T-helper 2 cell treated with Interferon-gamma antibody and Interleukin-4, amounts not matched to agents 5 μg/mL and 100 μg/mL, for 36 hours (primary cell): ENCODE data around the gene MYLK.
"Not testable (repeated sequence)": the region's sequence is repeated elsewhere in the genome, so short reads cannot be mapped to it uniquely, and the experiment has no call there.

Source experiments
- DNase-seq: peaks from one replicate; pipeline ENCODE4 v3.0.0; 2021; ENCODE audit warnings: low spot score
- H3K27ac Mint-ChIP-seq: one replicate; pipeline ENCODE4 v1.8.0; 2021; ENCODE audit warnings: mild to moderate bottlenecking, mixed read lengths
- H3K27me3 Mint-ChIP-seq: one replicate; pipeline ENCODE4 v1.8.0; 2021; ENCODE audit warnings: low read depth, mixed read lengths
- H3K36me3 Mint-ChIP-seq: one replicate; pipeline ENCODE4 v1.8.0; 2021; ENCODE audit warnings: low read depth, mixed read lengths
- H3K4me1 Mint-ChIP-seq: one replicate; pipeline ENCODE4 v1.8.0; 2021; ENCODE audit warnings: low read depth, mixed read lengths
- H3K4me3 Mint-ChIP-seq: one replicate; pipeline ENCODE4 v1.8.0; 2022; ENCODE audit warnings: mild to moderate bottlenecking, moderate library complexity, mixed read lengths
- H3K9me3 Mint-ChIP-seq: one replicate; pipeline ENCODE4 v1.8.0; 2021; ENCODE audit warnings: mixed read lengths

Gene MYLK

GRCh38 chr3:123613543-123613942, 270.6 kb downstream of the MYLK start:
- H3K36me3 Mint-ChIP-seq, result peaks cover 1% of the 10 kb centered on the region
- no peak overlapping the region for H3K27ac Mint-ChIP-seq
- H3K4me1 Mint-ChIP-seq, result peaks cover 9% of the 10 kb centered on the region
- H3K4me3 Mint-ChIP-seq, result no peak overlapping the region
- H3K9me3 Mint-ChIP-seq, result no peaks in the 10 kb centered on the region
- DNase-seq, result no peak
- H3K27me3 Mint-ChIP-seq, result no peaks in the 10 kb centered on the region

GRCh38 chr3:123611674-123612073, 272.5 kb downstream of the MYLK start:
- not testable (repeated sequence) for H3K9me3 Mint-ChIP-seq, H3K4me1 Mint-ChIP-seq, DNase-seq, H3K27ac Mint-ChIP-seq, H3K4me3 Mint-ChIP-seq, H3K27me3 Mint-ChIP-seq, H3K36me3 Mint-ChIP-seq

GRCh38 chr3:123611082-123611481, 273.1 kb downstream of the MYLK start:
- no peaks in the 10 kb centered on the region for H3K9me3 Mint-ChIP-seq
- peaks cover 1% of the 10 kb centered on the region for H3K36me3 Mint-ChIP-seq
- DNase-seq, result no peak
- H3K4me3 Mint-ChIP-seq, result no peak overlapping the region
- H3K27me3 Mint-ChIP-seq, result no peaks in the 10 kb centered on the region
- peaks cover 9% of the 10 kb centered on the region for H3K4me1 Mint-ChIP-seq
- no peak overlapping the region for H3K27ac Mint-ChIP-seq

- H3K27me3 Mint-ChIP-seq, result no peaks in the 10 kb centered on the region
- H3K4me1 Mint-ChIP-seq, result peaks cover 9% of the 10 kb centered on the region
- H3K4me3 Mint-ChIP-seq, result no peak overlapping the region
- no peak for DNase-seq
- no peak overlapping the region for H3K27ac Mint-ChIP-seq
- peaks cover 1% of the 10 kb centered on the region for H3K36me3 Mint-ChIP-seq
- no peaks in the 10 kb centered on the region for H3K9me3 Mint-ChIP-seq
Observed at GRCh38 chr3:123610331-123610730, 273.8 kb downstream of the MYLK start.

GRCh38 chr3:123609063-123609462, 275.1 kb downstream of the MYLK start:
- Mint-ChIP-seq H3K4me3 (no peak overlapping the region), H3K9me3 (no peaks in the 10 kb centered on the region), H3K27me3 (no peaks in the 10 kb centered on the region), H3K4me1 (peaks cover 9% of the 10 kb centered on the region), H3K27ac (no peak overlapping the region), H3K36me3 (peaks cover 1% of the 10 kb centered on the region)
- DNase-seq, result no peak

DNA sequence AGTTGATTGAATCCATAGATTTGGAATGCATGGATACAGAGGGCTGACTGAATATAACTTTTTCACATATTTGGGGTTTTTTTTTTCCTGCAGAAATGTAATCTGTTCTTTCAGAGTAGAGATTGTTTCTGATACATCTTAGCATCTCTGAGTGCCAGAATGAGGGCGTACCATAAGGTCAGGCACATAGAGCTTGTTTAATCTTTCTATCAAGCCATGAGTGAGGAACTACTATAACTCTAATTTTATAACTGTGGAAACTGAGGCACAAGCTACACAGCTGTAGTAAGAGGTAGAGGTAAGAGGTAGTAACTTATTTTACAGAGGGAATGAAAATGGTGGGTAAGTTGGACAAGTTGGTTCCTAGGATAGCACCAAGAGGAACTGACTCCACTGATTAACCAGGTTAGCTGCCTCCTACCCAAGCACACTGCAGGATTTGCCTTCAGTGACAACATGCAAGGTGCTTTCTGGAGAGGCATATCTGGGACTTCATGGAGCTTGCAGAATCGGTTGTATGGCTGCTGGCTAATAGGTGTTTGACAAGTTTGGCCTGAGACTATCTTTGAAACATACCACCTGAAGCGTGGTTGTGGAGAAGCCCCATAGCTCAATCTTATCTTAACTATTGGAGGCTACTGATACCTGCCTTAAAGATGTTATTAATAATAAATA, 275.7 kb downstream of the MYLK start:
- Mint-ChIP-seq H3K27me3 (no peaks in the 10 kb centered on the region), H3K36me3 (peaks cover 1% of the 10 kb centered on the region), H3K4me3 (no peak overlapping the region), H3K9me3 (no peaks in the 10 kb centered on the region), H3K27ac (no peak overlapping the region), H3K4me1 (peaks cover 9% of the 10 kb centered on the region)
- no peak for DNase-seq

DNA sequence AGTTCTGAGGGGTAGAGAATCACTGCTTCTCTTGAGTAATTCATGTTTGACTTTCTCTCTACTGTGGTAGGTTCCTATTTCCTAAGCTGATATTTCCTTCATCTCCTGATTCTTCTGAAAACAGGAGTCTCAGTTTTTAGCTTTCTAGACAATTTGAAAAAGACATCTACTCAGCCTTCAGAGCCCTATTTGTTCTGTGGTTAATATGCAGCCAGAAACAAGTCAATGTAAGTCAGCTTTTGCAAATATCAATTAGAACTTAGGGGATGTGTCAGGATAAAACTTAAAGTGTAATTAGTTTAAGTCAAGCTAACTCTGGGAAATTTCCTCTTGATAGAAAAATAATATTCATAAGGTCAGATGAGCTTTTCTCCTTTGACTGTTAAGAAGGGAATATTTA, 277.6 kb downstream of the MYLK start:
- Mint-ChIP-seq H3K27me3 (no peaks in the 10 kb centered on the region), H3K27ac (no peak overlapping the region), H3K4me3 (no peak overlapping the region), H3K36me3 (peaks cover 1% of the 10 kb centered on the region), H3K4me1 (peaks cover 9% of the 10 kb centered on the region), H3K9me3 (no peaks in the 10 kb centered on the region)
- DNase-seq, result no peak

DNA sequence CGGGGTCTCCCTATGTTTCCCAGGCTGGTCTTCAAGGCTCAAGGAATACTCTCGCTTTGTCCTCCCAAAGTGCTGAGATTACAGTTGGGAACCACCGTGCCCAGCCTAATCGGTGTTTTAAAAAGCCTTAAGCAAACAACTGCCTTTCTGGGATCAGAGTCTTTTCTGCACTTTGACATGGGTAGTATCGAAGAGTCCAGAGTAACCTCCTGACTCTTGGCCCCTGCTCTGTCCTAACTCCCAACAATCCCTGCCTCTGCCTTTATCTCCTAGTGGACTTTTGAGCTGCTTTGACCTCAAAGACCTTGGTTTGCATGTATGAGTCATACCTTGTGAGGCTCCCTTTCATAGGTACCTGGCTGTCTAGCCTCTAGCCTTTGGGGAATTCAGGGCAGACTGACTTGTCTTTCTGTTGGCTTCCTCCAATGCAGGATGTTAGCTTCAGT, 278.3 kb downstream of the MYLK start:
- no peaks in the 10 kb centered on the region for H3K9me3 Mint-ChIP-seq
- no peak overlapping the region for H3K27ac Mint-ChIP-seq

GRCh38 chr3:123603153-123603552, 281.0 kb downstream of the MYLK start:
- H3K4me1 Mint-ChIP-seq, H3K36me3 Mint-ChIP-seq, H3K27me3 Mint-ChIP-seq, H3K4me3 Mint-ChIP-seq, H3K27ac Mint-ChIP-seq, H3K9me3 Mint-ChIP-seq, DNase-seq: not testable (repeated sequence)

More for the DNA sequence above, 278.3 kb downstream of the MYLK start:
- H3K4me3 Mint-ChIP-seq, result no peak overlapping the region
- no peaks in the 10 kb centered on the region for H3K36me3 Mint-ChIP-seq
- no peaks in the 10 kb centered on the region for H3K27me3 Mint-ChIP-seq
- H3K4me1 Mint-ChIP-seq, result peaks cover 5% of the 10 kb centered on the region
- no peak for DNase-seq

- H3K9me3 Mint-ChIP-seq, result no peaks in the 10 kb centered on the region
- no peaks in the 10 kb centered on the region for H3K4me1 Mint-ChIP-seq
- no peak for DNase-seq
- no peak overlapping the region for H3K27ac Mint-ChIP-seq
- no peaks in the 10 kb centered on the region for H3K27me3 Mint-ChIP-seq
- H3K4me3 Mint-ChIP-seq, result no peak overlapping the region
- H3K36me3 Mint-ChIP-seq, result no peaks in the 10 kb centered on the region
Observed at GRCh38 chr3:123602325-123602724, 281.8 kb downstream of the MYLK start.

- H3K27me3 Mint-ChIP-seq, H3K36me3 Mint-ChIP-seq, H3K27ac Mint-ChIP-seq, H3K4me3 Mint-ChIP-seq, H3K4me1 Mint-ChIP-seq, H3K9me3 Mint-ChIP-seq, DNase-seq: not testable (repeated sequence)
Observed at GRCh38 chr3:123600863-123601262, 283.3 kb downstream of the MYLK start.

- no peaks in the 10 kb centered on the region for H3K4me1 Mint-ChIP-seq
- H3K27me3 Mint-ChIP-seq, result no peaks in the 10 kb centered on the region
- no peak for DNase-seq
- H3K9me3 Mint-ChIP-seq, result peaks cover 4% of the 10 kb centered on the region
- peaks cover under 1% of the 10 kb centered on the region for H3K36me3 Mint-ChIP-seq
- no peak overlapping the region for H3K4me3 Mint-ChIP-seq
- no peak overlapping the region for H3K27ac Mint-ChIP-seq
Observed at GRCh38 chr3:123597561-123597960, 286.6 kb downstream of the MYLK start.

- Mint-ChIP-seq H3K27ac (no peak overlapping the region), H3K9me3 (peaks cover 18% of the 10 kb centered on the region), H3K4me1 (no peaks in the 10 kb centered on the region), H3K36me3 (peaks cover 15% of the 10 kb centered on the region), H3K27me3 (no peaks in the 10 kb centered on the region), H3K4me3 (no peak overlapping the region)
- DNase-seq, result no peak
Observed at GRCh38 chr3:123595396-123596180, 288.5 kb downstream of the MYLK start.

GRCh38 chr3:123593381-123593780, 290.8 kb downstream of the MYLK start:
- no peaks in the 10 kb centered on the region for H3K27me3 Mint-ChIP-seq
- no peak overlapping the region for H3K4me3 Mint-ChIP-seq
- peaks cover 32% of the 10 kb centered on the region for H3K9me3 Mint-ChIP-seq
- no peaks in the 10 kb centered on the region for H3K4me1 Mint-ChIP-seq
- peaks cover 34% of the 10 kb centered on the region for H3K36me3 Mint-ChIP-seq
- H3K27ac Mint-ChIP-seq, result no peak overlapping the region
- no peak for DNase-seq
